B cell (primary cell): Measurements from ENCODE around the gene ATP9B. TPM values are rescaled to one million over a fixed set of nuclear protein-coding genes. Genes with fewer than 3 reads are reported as not detected.

Experiments
- ATAC-seq: fragments of 200-7000 bp; cut with Tn5 transposase; one replicate; pipeline ENCODE4 v1.10.0; 2021; ENCODE audit warnings: low read depth, mild to moderate bottlenecking, moderate number of reproducible peaks, moderate library complexity
- CTCF ChIA-PET: fragments of 350-600 bp; sonication (Branson Sonifier 250); formaldehyde crosslinking; loops from one replicate; lab custom pipeline; 2021; ENCODE audit warnings: antibody characterized with exemption, inconsistent platforms; lab: Charles Lee
- POLR2A ChIA-PET: fragments of 350-600 bp; sonication (Branson Sonifier 250); formaldehyde crosslinking; loops from one replicate; lab custom pipeline; 2021; ENCODE audit warnings: antibody characterized with exemption; lab: Charles Lee
- DNase-seq: peaks from one replicate; pipeline ENCODE4 v3.0.0; 2013
- H2AFZ ChIP-seq: 2 replicates; pipeline ENCODE4 v1.6.1; 2012; ENCODE audit warnings: mild to moderate bottlenecking, low read depth, low read length; ENCODE audit not compliant: insufficient read depth, poor library complexity, severe bottlenecking
- H3K27ac ChIP-seq, 2 donors: 1 replicate in 1 of 2; 2 replicates in 1 of 2; pipeline ENCODE4 v1.5.1; 2012 to 2013; ENCODE audit warnings: low read length in 2 of 2, mild to moderate bottlenecking in 2 of 2, moderate library complexity in 1 of 2
- H3K27me3 ChIP-seq, 4 experiments: fragments of 200-600 bp in 1 of 4; sonication (generic) in 1 of 4; replicated peaks in 1 of 4; 1 replicate in 2 of 4; 2 replicates in 2 of 4; pipeline versions ENCODE4 v1.6.1 to v1.7.0; 2013 to 2016; ENCODE audit warnings: low read length in 3 of 4, mild to moderate bottlenecking in 2 of 4, mixed read lengths in 1 of 4, moderate library complexity in 1 of 4; ENCODE audit not compliant: insufficient read depth in 4 of 4, control insufficient read depth in 3 of 4; ENCODE audit errors: control extremely low read depth in 1 of 4
- H3K36me3 ChIP-seq, 2 experiments: replicated peaks in 1 of 2; 1 replicate in 1 of 2; 2 replicates in 1 of 2; pipeline versions ENCODE4 v1.6.1 to v1.7.1; 2013; ENCODE audit warnings: low read length in 1 of 2; ENCODE audit not compliant: insufficient read depth in 2 of 2, control insufficient read depth in 1 of 2; ENCODE audit errors: control extremely low read depth in 1 of 2, extremely low read depth in 1 of 2
- H3K4me1 ChIP-seq, 2 donors: fragments of 200-600 bp in 1 of 2; sonication (generic) in 1 of 2; 1 replicate in 1 of 2; 2 replicates in 1 of 2; pipeline versions ENCODE4 v1.5.1 to v1.6.1; 2013 to 2017; ENCODE audit warnings: low read length in 2 of 2; ENCODE audit not compliant: control insufficient read depth in 2 of 2, insufficient read depth in 2 of 2
- H3K4me2 ChIP-seq: replicated peaks from 2 replicates; pipeline ENCODE3; 2012; ENCODE audit warnings: mild to moderate bottlenecking, low read depth, low read length; ENCODE audit not compliant: poor library complexity, severe bottlenecking
- H3K4me3 ChIP-seq, 5 experiments: fragments of 200-600 bp in 1 of 5; sonication (generic) in 1 of 5; 1 replicate in 3 of 5; 2 replicates in 2 of 5; pipeline versions ENCODE4 v1.5.1 to v1.7.0; 2011 to 2016; ENCODE audit warnings: low read length in 4 of 5, mild to moderate bottlenecking in 4 of 5, low read depth in 2 of 5, control low read depth in 1 of 5, moderate library complexity in 1 of 5; ENCODE audit not compliant: insufficient read depth in 1 of 5; ENCODE audit errors: control extremely low read depth in 1 of 5, extremely low read depth in 1 of 5
- H3K79me2 ChIP-seq: fragments of 200-600 bp; sonication (generic); one replicate; pipeline ENCODE4 v1.6.0; 2016; ENCODE audit warnings: low read length; ENCODE audit not compliant: control insufficient read depth, insufficient read depth
- H3K9ac ChIP-seq: fragments of 200-600 bp; sonication (generic); 2 replicates; pipeline ENCODE4 v1.6.1; 2017; ENCODE audit warnings: mild to moderate bottlenecking, low read length, moderate library complexity
- H3K9me3 ChIP-seq, 3 donors: one replicate each; pipeline versions ENCODE4 v1.6.1 to v1.7.1; 2013; ENCODE audit warnings: low read length in 2 of 3; ENCODE audit not compliant: control insufficient read depth in 2 of 3, insufficient read depth in 1 of 3; ENCODE audit errors: control extremely low read depth in 1 of 3
- H4K20me1 ChIP-seq: 2 replicates; pipeline ENCODE4 v1.6.0; 2012; ENCODE audit warnings: mild to moderate bottlenecking, low read length; ENCODE audit not compliant: insufficient read depth, control insufficient read depth, poor library complexity, severe bottlenecking
- H3K27ac Mint-ChIP-seq: one replicate; pipeline ENCODE4 v1.8.0; 2021; ENCODE audit warnings: mixed read lengths
- H3K27me3 Mint-ChIP-seq: one replicate; pipeline ENCODE4 v1.8.0; 2021; ENCODE audit warnings: mixed read lengths
- H3K4me1 Mint-ChIP-seq: one replicate; pipeline ENCODE4 v1.8.0; 2021; ENCODE audit warnings: mixed read lengths
- H3K4me3 Mint-ChIP-seq: one replicate; pipeline ENCODE4 v1.8.0; 2021; ENCODE audit warnings: mixed read lengths
- H3K9me3 Mint-ChIP-seq: one replicate; pipeline ENCODE4 v1.8.0; 2022; ENCODE audit warnings: mixed read lengths; ENCODE audit not compliant: insufficient read depth
- EZH2 ChIP-seq: IDR thresholded peaks from 2 replicates; pipeline ENCODE4 v1.6.1; 2012; ENCODE audit warnings: borderline replicate concordance, low read depth, mild to moderate bottlenecking, moderate library complexity, low read length; ENCODE audit not compliant: insufficient read depth, poor library complexity, severe bottlenecking
- WGBS: methylation state at CpG from one replicate; pipeline ENCODE4 v1.1.5; 2013; ENCODE audit warnings: missing lambda C conversion rate; ENCODE audit not compliant: insufficient coverage; 5-methylcytosine and 5-hydroxymethylcytosine counted together
- intact Hi-C: fragments of 100-400 bp; cut with micrococcal nuclease; formaldehyde crosslinking; loops from one replicate; pipeline ENCODE4 v1.10.0; 2022
- polyA plus RNA-seq: library from polyadenylated mRNA; depleted of rRNA; stranded (reverse); fragments of >200 nt; gene quantifications from 2 replicates; pipeline ENCODE4 v1.2.3, GENCODE V29; 2012
- total RNA-seq, 2 donors: library from RNA; stranded (reverse); fragments of 120-200 nt in 1 of 2; gene quantifications; 1 replicate in 1 of 2; 2 replicates in 1 of 2; pipeline versions ENCODE4 v1.2.3 to v1.2.4, GENCODE V29; 2013 to 2022
- TF ChIP-seq, protein P1 (sequence below): fragments of 200-600 bp; IDR thresholded peaks from one replicate; pipeline ENCODE4 v1.8.0; 2022; ENCODE audit warnings: antibody characterized with exemption, mild to moderate bottlenecking

The ATP9B gene
- total and polyA plus RNA-seq, 2 donors (not counting 1 experiment from before 2014, with no cell fraction given): 34.3 to 71.7 TPM

DNA sequence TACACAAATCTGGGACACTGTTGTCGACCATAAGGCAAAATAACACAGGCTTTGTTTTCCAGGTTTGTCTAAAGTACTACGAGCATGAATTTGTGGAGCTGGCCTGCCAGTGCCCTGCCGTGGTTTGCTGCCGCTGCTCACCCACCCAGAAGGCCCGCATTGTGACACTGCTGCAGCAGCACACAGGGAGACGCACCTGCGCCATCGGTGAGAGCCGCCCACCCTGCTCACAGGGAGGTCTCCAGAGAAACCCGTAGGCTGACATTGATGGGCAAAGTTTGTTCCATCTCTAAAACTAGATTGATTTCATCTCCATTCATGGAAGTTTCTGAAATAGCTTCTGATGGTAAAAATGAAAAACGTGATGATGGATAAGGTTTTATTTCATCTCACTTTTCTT is 276.2 kb downstream of the ATP9B start:
- Histone ChIP-seq H4K20me1 (no peaks in the 10 kb centered on the region), H3K4me2 (no peak overlapping the region), H3K4me3 (no peak overlapping the region), H3K27ac (no peak overlapping the region), H3K36me3 (peaks cover 2 to 56% of the 10 kb centered on the region in 2 experiments), H3K27me3 (no peaks in the 10 kb centered on the region), H3K9me3 (no peaks in the 10 kb centered on the region), H2AFZ (no peak overlapping the region), H3K9ac (no peak overlapping the region), H3K4me1 (no peaks in the 10 kb centered on the region), H3K79me2 (no peaks in the 10 kb centered on the region)
- intact Hi-C loops: no loop called here
- Mint-ChIP-seq H3K27ac (no peak overlapping the region), H3K4me1 (no peaks in the 10 kb centered on the region), H3K27me3 (no peaks in the 10 kb centered on the region), H3K4me3 (no peak overlapping the region), H3K9me3 (no peaks in the 10 kb centered on the region)
- DNase-seq (no peak), ATAC-seq (no peak)
- over 99% methylated on average over 8 of the region's 11 CpGs for WGBS
- TF ChIP-seq, protein P1, sequence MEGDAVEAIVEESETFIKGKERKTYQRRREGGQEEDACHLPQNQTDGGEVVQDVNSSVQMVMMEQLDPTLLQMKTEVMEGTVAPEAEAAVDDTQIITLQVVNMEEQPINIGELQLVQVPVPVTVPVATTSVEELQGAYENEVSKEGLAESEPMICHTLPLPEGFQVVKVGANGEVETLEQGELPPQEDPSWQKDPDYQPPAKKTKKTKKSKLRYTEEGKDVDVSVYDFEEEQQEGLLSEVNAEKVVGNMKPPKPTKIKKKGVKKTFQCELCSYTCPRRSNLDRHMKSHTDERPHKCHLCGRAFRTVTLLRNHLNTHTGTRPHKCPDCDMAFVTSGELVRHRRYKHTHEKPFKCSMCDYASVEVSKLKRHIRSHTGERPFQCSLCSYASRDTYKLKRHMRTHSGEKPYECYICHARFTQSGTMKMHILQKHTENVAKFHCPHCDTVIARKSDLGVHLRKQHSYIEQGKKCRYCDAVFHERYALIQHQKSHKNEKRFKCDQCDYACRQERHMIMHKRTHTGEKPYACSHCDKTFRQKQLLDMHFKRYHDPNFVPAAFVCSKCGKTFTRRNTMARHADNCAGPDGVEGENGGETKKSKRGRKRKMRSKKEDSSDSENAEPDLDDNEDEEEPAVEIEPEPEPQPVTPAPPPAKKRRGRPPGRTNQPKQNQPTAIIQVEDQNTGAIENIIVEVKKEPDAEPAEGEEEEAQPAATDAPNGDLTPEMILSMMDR: no peak
- TF ChIP-seq EZH2: no peak
- ChIA-PET POLR2A (no interaction called here), CTCF (no interaction called here)

DNA sequence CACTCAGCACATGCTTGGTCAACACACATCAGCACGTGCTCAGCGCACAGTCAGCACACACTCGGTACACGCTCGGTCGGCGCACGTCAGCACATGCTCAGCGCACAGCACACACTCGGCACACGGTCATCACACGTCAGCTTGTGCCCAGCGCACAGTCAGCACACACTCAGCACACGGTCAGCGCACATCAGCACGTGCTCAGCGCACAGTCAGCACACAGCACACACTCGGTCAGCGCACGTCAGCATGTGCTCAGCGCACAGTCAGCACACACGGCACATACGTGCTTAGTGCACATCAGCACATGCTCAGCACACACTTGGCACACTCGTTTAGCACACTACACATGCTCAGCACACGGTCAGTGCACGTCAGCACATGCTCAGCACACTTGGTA is 276.8 kb downstream of the ATP9B start:
- Histone ChIP-seq H3K4me3 (no peak overlapping the region), H3K27ac (no peak overlapping the region), H3K4me1 (no peaks in the 10 kb centered on the region), H4K20me1 (no peaks in the 10 kb centered on the region), H3K9ac (no peak overlapping the region), H3K36me3 (peaks cover 0 to 56% of the 10 kb centered on the region in 2 experiments), H3K9me3 (no peaks in the 10 kb centered on the region), H2AFZ (no peak overlapping the region), H3K79me2 (no peaks in the 10 kb centered on the region), H3K27me3 (no peaks in the 10 kb centered on the region), H3K4me2 (no peak overlapping the region)
- DNase-seq: no peak
- POLR2A ChIA-PET: no interaction called here
- Mint-ChIP-seq H3K27me3 (no peaks in the 10 kb centered on the region), H3K9me3 (no peaks in the 10 kb centered on the region), H3K4me3 (no peak overlapping the region), H3K4me1 (no peaks in the 10 kb centered on the region), H3K27ac (no peak overlapping the region)
- intact Hi-C loops: no loop called here
- ATAC-seq: no peak
- no peak for TF ChIP-seq EZH2
- CTCF ChIA-PET: no interaction called here
- 98% methylated on average over 26 of the region's 26 CpGs for WGBS
